ENCODE data around the gene MMP25.

GRCh38 chr16:3026003-3026378, 20.4 kb upstream of the MMP25 start:
- TF ChIP-seq CTCF (IDR thresholded peaks at IDR 0.05; ENCODE audit: insufficient read depth, low read depth, low read length) (no peak), EZH2 (IDR thresholded peaks at IDR 0.05; ENCODE audit: insufficient read depth, low read length) (no peak)
